CD4-positive, alpha-beta T cell treated with Interleukin-17A for 1 hour (primary cell): Measurements from ENCODE around the gene YBX1.

Source experiments
- DNase-seq: peaks from one replicate; pipeline ENCODE4 v3.0.0-alpha.2; 2020

YBX1 gene

DNA sequence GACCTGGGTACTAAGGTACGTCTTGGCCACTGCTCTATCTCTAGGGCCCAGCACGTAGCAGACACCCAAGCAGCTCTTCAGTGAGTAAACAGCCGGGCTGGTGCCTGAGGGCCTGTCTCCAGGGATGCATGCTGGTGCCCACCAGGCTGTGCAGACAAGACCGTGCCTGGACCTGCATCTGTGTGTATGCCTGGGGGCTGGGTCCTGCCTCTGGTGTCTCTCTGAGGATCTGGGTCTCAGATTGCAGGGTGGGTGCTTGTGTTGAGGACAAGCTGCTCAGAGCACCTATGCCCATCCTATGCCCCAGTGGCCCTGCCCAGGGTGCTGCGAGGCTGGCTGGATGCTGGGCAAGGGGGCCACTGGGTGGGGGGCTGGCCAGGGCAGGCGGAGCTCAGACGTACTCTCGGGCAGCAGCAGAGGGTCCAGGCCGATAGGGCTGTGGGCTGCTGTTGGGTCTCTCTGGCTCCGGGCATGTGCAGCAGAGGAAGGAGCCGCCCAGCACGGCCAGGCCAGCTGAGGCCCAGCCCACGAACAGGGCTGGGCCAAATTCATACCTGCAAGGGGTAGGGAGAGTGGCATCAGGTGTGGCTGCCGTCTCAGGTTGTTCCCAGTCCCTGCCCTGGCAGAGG, 53.4 kb downstream of the YBX1 start:
- DNase-seq: no peak

DNA sequence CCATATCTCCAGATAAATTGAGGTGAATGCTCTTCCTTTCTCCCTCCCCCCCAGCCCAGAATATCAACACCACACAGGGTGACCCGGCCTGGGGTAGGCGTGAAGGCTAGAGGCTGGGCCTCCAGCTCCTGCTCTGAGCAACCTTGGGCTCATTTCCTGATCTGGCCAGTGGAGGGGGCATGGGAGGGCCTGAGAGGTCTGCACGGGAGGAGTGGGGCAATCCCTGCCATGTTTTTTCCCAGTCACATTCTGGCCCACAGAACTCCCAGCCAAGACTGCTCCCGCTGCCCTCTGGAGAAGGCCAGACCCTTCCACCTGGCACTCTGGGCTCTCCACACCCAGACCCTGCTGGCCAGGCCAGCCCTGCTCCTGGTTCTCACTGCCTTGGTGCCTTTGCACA, 53.9 kb downstream of the YBX1 start:
- no peak for DNase-seq

DNA sequence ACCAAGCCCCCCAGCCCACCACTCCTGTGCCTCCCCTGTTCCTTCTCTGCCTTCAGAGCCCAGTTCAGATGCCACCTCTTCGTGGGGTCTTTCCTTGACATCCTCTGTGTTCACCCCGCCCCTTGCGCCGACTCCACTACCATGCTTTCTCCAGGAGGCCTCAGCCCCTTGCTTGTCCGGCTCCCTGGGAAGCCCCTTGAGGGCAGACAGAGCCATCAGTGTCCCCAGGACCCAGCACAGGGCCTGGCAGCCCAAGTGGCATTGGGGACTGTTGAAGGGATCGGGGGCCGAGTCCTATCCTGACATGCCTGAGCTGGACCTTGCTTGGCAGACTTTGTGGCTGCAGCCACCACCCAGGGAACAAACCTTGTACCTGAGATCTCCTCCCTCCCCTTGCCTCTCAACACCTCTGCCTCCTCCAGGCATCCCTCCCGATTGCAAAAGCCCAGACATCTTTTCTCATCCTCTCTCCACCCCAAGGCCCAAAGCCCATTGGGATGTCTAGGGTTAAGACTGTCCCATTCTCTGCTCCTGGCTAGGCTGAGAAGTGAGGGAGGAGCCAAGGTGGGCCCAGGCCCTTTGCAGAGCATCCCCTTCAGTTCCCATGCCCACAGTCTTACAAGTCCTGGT, 54.5 kb downstream of the YBX1 start:
- DNase-seq: no peak

DNA sequence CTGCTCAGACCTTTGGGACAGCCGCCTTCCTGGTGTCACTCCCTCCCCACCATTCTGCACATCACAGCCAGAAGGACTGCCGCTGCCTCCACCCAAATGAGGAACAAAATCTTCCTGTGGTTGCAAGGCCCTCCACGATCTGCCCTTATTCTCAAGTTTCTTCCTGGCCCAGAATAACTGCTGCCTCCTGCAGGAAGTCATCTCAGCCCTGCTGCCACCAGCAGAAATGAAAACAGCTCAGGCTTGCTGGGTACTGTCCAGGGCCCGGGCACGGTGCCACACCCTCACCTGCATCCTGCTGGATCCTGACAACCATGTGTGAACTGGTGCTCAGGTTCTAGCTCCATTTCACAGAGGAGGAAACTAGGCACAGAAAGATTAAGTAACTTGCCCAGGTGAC, 55.0 kb downstream of the YBX1 start:
- no peak for DNase-seq

DNA sequence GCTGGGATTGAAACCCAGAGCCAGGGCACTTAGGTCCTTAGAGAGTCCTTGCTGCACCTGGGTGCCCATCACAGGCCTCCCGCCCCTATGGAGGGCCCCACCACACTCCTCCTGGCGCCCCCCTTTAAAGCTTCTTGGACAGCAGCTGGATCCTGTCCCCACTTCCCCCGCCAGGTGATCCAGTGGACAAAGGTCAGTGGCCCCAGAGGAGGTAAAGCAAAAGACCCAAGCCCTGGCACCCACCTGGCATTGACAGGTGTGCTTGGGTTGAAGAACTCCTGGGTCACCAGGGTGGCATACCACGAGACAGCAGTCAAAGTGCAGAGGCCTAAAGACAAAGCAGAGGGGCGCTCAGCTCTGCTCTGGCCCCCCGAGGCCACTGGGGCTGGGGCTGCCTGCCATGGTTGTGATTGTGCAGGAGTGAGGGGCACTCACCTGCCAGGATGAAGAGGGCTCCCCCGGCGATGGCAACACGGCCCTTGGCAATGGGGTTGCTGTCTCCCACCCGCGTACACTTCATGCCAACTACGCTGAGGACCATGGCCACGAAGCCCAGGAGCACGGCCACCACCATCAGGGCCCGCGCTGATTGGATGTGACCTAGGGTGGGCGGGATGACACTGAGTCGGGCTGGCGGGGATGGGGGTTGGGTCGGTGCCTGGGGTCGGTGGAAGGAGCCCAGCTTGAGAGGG, 55.9 kb downstream of the YBX1 start:
- DNase-seq: no peak

DNA sequence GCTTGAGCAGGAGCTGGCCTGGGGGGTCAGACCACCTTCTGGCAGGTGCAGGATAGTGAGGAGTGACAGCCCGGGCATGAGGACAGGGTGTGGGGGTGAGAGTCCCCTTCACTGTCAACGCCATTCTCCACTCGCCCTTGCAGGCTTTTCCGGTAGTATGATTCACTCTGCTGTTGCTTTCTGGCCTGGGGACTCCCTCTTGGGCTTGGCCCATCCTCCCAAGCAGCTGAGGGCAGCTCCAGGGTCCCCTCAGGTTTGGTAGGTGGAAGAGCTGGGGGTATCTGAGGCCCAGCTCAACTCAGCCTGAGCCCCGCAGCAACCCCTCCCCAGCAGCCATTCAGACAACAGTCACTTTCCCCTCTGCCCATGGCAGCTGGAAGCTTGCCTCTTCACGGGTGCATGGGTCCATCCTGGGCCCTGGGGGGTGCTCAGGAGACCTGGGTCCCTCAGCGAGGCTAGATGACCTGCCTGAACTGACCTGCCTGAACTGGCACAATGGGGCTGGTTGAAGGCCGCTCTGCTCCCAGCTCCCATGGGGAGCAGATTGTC, 56.5 kb downstream of the YBX1 start:
- no peak for DNase-seq

DNA sequence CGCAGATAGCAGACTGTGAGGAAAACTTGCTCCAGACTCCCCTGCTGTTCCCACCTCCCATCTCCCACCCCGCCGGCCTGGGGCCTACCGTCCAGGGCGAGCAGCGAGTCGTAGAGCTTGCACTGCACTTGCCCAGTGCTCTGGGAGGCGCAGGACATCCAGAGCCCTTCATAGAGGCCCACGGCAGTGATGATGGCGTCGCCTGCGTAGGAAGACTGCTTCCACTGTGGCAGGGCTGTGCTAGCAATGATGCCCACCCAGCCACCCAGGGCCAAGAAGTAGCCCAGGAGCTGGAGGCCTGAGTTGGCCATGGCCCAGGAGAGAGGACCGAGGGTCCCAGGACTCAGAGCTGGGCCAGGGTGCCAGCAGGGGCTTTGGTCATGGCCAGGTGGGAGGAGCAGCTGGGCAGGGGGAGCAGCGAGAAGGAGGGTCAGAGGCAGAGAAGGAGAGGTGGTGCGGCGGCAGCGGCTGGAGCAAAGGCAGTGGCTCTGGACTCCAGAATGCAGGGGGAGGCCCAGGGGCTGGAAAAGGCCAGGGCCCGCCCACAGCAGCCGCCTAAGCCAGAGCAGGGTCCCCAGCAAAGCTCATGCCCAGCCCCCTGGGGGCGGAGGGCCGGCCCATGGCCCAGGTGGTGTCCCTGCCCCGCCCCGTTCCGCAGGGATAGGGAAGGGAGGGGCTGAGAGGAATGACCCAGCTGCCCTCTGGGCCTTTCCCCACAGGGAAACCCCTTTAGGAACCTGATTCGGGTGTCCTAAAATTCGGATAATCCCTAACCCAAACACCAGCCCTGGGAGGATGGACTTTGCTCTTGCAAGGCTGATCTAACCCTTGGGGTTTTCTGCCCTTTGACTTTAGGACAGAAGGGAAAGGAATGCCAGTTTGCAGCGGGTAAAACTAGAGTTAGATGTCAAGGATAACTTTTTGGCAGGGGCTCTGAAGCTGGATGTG, 57.8 kb downstream of the YBX1 start, which contains the start of gene CLDN19:
Gene CLDN19 (minus strand): TSS at position 484 of the 948 bp plus-strand sequence. CDS start 173 bp downstream, at position 311.
- DNase-seq: no peak

DNA sequence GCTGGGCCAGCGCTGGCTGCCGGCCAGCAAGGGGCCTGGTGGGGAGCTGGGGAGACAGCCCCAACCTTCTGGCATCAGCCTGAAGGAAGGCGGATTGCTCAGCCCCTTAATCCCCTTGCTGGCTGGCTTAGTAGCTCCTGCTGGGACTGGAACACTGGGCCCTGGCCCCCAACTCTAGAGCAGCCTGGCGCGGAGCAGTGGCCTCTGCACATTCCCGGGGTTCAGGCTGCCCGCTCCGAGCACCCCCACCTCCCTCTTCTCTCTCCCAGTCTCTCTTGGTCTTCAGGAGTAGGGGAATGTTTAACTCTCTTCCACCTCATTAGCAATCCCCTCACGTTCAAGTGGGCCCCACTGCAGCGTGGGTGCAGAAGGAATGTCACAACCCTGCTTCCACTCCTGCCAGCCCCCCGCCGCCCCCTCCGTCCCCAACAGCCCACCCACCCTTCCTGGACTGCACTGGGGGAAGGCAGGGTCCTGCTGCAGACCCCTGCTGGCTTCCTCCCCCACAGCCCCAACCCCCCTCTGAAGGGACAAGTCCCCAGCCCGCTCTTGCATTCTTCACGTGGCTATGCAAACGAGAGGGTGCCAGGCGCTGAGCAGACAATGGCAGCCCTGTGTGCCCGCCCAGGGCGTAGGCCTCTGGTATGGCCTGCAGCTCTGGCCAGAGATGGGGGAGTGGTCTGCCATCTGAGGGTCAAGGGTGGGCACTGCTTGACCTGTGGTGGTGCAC, 58.8 kb downstream of the YBX1 start:
- DNase-seq: no peak

DNA sequence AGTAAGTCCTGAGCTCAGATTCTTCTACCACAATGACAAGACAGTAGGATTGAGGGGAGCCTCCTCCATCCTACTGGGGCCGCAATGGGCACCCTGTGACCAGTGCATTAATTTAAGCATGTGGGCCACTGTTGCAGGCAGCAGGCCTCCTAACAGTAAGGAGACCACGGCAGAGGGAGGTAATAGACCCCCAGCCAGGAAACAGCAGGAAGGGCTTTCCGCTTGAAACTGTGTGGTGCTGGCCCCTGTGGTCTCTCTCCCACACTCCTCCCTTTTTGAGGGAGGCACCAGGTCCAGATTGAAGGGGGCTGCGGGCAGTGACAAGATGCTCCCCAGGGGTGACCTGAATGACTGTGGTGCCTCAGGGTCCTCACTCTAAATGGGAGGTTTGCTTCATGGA, 59.5 kb downstream of the YBX1 start:
- DNase-seq: no peak

DNA sequence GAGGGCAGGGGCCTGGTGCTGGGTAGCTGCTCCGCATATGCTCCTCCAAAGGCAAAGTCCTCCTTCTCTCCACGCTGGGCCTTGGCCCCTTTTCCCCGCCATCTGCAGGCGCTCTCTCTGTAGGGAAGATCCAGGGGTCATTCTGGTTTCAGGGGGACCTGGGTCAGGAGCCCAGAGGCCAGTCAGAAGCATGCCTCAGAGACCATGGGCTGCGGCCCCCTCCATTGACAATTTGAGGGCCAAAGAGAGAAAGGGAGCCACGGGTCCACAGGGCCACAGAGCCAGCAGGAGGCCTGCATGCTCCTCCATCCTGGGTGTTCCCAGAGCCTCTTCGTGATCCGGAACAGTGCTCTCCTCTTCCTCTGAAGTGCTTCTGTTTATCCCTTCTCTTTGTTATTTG, 59.9 kb downstream of the YBX1 start:
- DNase-seq: no peak

DNA sequence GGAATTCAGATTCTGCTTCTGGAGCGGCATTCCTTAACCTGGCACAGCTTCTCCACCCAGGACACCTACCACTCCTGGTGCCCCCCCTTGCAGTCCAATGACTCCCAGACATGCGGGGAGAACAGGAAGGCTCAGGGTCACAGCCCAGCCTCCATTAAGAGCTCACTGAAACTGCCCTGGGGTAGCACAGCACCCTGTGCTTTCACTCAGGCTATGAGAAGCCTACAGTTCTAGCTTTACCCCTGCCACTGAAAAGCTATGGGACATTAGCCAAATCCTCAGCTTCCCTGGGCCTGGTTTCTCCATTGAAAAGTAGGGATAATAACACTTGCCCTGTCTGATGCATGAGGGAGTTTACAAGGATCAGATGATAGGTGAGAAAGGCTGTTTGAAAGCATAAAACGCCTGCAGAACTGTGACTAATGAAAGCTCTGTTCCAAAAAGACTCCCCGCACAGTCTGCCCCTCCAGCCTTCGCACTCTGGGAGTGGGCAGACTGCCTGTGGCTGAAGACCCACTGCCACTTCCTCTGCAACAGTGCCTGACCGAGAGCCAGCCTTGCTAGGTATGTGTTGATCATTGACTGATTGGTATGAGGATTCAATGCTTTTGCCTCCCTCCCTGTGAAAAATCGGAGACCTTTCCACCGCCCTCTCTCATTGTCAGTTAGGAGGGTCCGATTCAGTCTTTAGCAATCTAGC, 60.5 kb downstream of the YBX1 start:
- no peak for DNase-seq

DNA sequence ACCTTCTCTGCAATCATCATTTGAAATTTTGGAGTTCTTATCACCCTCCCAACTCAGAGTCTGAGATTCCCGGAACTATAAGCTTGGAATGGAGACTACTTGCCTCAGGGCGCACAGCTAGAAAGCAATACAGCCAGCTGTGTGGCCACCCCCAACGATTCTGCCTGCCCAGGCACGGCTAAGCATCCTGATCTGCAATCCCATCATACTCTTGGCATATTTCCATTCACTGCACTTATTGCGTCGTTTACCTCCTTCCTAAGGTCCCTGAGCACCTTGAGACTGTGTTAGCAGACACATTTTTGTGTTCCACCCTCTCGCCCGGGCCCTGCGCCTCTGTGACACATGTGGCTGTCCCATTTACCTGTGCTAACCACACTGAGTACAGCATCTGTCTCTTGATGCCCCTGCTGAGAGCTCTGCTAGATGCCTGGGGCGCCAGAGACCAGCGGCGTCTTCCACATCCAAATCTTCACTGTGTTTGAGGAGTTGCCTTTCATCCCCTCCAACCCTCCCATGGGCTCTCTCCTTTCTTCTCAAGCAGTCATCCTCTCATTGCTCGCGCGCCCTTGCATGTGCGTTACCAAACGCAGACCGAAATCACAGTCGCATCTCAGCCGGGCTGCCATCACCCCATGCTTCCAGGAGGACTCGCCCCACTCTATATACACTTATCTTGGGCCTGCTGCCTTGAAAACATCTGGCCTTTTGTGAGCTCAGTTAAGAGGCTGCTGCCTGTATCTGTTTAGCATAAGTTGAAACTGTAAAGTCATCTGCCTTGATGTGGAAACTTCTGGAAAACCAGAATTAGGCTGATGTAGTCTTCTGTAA, 61.3 kb downstream of the YBX1 start:
- DNase-seq: no peak

DNA sequence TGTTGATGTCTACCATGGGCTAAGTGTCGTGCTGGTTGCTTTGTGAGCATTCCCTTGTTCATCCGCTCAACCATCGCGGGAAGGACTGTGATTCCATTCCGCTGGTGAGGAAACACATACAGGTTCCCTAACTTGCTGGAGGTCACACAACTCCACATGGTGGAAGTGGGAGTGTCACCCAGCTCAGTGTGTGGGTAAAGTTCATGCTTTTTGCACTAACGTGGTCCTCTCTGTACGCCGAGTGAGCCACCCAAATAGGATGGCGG, 61.9 kb downstream of the YBX1 start:
- no peak for DNase-seq

DNA sequence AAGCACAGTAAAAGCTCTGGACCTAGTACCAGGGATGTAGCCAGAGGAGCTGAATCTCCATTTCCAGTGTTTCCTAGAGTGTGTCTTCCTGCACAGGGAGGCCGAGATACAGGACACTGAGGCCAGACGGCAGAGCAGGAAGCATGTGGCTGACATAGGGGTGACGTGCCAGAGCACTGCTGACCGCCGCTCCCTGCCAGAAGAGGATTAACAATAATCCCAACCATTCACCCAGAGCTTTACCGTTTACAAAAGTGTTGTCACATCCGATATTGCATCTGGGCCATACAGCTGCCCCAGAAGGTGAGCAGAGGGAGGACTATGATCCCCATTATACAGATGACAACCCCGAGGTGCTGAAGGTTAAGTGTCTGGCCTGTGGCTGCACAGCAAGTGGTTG, 63.6 kb downstream of the YBX1 start:
- no peak for DNase-seq

DNA sequence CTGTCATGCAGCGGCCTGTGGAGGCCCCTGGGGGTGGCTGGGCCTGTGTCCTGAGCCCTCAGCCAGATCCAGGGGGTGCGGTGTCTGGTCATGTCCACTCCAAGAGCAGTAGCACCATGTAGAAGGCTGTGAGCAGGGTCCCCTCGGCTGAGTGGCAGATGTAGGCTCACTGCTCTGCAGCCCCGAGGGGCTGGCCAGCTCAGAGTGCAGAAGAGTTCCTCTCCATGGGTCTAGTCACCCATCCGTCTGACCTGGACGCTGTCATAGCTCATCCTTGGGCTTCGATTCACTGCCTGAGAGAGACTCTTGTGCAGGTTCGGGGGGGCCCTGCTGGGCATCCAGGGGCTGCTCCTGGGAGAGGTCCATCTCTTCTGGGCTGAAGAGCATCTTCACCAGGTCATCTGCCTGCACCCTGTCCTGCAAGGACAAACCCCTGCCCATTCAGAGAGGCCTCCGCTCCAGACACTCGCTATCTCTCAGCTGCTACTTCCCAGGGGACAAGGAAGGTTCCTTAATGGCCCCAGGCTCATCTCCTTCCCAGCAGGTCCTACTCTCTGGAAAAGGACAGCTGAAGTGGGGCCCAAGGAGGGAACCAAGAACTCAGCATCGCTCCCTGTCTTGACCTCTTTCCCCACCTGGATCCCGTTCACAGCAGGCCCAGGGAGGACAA, 64.4 kb downstream of the YBX1 start:
- DNase-seq: no peak

DNA sequence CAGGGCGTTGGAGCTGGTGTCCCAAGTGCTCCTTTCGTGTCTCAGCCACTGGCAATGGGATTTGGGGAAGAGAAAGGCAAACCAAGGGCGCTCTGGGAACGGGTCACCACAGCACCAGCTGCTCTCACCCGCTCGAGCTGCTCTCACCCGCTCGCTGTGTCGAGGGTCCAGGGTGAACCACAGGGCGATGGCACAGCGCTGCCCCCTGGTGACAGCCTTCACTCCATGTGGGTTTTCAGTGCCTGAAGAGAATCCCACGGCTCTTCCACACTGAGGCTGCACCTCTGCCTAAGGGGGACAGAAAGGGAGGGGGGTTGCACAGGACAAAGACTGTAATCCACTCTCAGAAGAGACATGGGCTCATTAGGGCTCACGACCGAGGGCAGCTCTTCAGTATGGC, 64.9 kb downstream of the YBX1 start:
- peak; percentile 48 for DNase-seq

DNA sequence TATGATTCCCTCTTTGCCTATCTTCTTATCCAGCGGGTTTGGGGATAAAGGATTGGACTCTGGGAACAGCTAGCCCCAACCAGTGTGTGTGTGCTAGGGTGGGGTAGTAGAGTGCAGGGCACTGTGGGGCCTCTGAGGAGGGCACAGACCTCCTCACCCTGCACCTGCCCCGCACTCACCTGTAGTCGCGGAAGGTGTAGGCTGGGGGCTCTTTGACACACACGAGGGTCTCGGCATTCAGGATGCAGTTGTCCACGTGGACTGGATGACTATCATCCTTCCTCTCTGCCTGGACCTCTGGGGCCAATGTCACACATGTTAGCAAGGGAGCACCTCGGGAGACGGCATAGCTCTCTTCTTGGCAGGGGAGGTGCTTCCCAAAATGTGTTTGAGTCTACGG, 65.8 kb downstream of the YBX1 start:
- no peak for DNase-seq

DNA sequence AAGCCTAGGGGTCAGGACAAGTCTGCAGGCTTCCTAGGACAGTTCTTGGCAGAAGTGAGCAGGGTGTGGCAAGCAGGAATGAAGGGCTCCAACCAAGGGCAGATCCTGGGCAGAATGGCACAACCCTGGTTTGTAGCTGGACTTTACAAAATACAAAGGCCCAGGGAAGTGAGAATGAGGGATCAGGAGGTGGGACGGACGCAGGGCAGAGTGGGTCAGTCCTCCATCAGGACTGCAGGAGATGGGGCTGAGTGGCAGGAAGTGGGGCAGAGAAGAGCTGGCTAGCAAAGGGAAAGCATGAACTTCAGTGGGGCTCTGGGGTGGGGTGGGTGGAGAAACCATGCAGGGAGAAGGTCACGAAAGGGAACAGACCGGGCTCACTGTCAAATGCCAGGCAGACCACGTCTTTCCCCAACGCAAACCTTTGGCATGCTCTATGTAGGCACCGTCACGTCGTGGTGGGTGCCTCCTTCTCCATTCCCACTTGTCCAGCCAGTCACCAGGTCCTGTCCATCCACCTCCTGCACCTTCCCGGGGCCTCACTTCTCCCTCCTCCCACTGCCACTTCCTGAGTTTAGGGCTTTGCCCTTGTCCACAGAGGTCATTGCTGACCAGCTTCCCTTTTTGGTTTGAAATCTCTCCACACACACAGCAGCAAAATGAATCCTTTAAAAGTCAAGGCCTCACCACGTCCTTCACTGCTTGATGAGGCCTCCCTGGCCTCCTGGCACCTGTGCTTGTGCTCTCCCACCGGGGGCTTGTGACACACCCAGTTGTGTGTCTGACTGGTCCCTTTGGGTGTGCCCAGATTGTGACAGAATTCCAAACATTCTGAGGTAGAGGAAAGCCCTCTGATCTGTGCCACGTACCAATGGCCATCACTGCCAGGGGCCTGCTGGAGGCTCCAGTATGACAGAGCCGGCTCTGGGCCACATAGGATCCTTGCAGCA, 66.5 kb downstream of the YBX1 start:
- no peak for DNase-seq

DNA sequence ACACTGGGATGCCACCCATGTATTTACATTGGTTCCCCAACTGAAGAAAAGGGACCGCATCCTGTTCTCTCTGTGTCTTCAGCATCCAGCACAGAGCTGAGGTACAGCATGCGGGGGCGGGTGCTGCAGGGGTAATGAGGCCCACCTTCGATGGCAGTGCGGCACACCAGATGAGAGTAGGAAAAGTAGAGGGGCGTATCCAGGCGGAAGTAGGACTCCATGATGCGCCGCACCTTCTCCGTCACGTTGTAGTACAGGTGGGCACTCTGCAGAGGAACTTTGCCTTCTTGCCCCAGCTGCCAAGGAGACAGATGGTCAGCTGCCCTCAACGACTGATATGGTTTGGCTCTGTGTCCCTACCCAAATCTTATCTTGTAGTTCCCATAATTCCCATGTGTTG, 67.8 kb downstream of the YBX1 start:
- DNase-seq: no peak
